GM12878 (cell line): Measurements from ENCODE around the gene OR10K2. TPM values are rescaled to one million over a fixed set of nuclear protein-coding genes. Genes with fewer than 3 reads are reported as not detected.

Experiments used
- ATAC-seq: fragments of 200-7000 bp; cut with Tn5 transposase; 3 replicates; pipeline ENCODE4 v1.9.1; 2020; ENCODE audit warnings: mild to moderate bottlenecking, moderate library complexity
- BruUV-seq: library from RNA; stranded (reverse); fragments of 400-500 nt; replicated peaks from 2 replicates; lab custom pipeline; 2021; lab: Mats Ljungman, UMichigan
- CTCF ChIA-PET: fragments of 300-600 bp; sonication (Branson Sonifier 250); formaldehyde crosslinking; extraction: SDS; loops from one replicate; lab custom pipeline; 2021; ENCODE audit warnings: inconsistent platforms; lab: Yijun Ruan, JAX
- POLR2A ChIA-PET: fragments of 350-600 bp; formaldehyde crosslinking; extraction: SDS; loops from one replicate; lab custom pipeline; 2021; ENCODE audit warnings: inconsistent platforms; lab: Charles Lee
- RAD21 ChIA-PET: fragments of 300-600 bp; sonication (Branson Sonifier 250); formaldehyde crosslinking; loops from one replicate; lab custom pipeline; 2023; ENCODE audit warnings: antibody characterized with exemption; ENCODE audit not compliant: unreplicated experiment; lab: Charles Lee
- SMC1A ChIA-PET: fragments of 300-600 bp; sonication (Branson Sonifier 250); formaldehyde crosslinking; loops from one replicate; lab custom pipeline; 2023; ENCODE audit not compliant: unreplicated experiment, uncharacterized antibody; lab: Charles Lee
- DNase-seq: peaks from one replicate; pipeline ENCODE4 v3.0.0-alpha.2; 2011; ENCODE audit warnings: low read depth, low spot score
- FAIRE-seq: peaks from 3 replicates; lab custom pipeline; 2011; peaks lifted over from hg19 to GRCh38; lab: Jason Lieb, UNC
- H2AFZ ChIP-seq: 2 replicates; pipeline ENCODE4 v1.6.0; 2011; ENCODE audit warnings: low read depth, low read length, control low read depth; ENCODE audit not compliant: control insufficient read depth
- H3K27ac ChIP-seq: 2 replicates; pipeline ENCODE4 v1.5.1; 2011; ENCODE audit warnings: control low read depth; ENCODE audit not compliant: control insufficient read depth, insufficient read depth
- H3K27me3 ChIP-seq, 2 experiments: replicated peaks in 1 of 2; 2 replicates each; pipeline versions ENCODE4 v1.6.0 to v1.6.1; 2011; ENCODE audit warnings: low read length in 1 of 2; ENCODE audit not compliant: control insufficient read depth in 2 of 2, insufficient read depth in 2 of 2
- H3K36me3 ChIP-seq, 2 experiments: 2 replicates each; pipeline ENCODE4 v1.5.1; 2011; ENCODE audit warnings: low read length in 1 of 2; ENCODE audit not compliant: control insufficient read depth in 2 of 2, insufficient read depth in 2 of 2
- H3K4me1 ChIP-seq: 2 replicates; pipeline ENCODE4 v1.6.1; 2011; ENCODE audit warnings: mild to moderate bottlenecking, low read length, moderate library complexity, mixed read lengths; ENCODE audit not compliant: control insufficient read depth, insufficient read depth
- H3K4me2 ChIP-seq: 2 replicates; pipeline ENCODE4 v1.6.0; 2011; ENCODE audit warnings: control low read depth; ENCODE audit not compliant: control insufficient read depth, insufficient read depth
- H3K4me3 ChIP-seq: fragments of 200-600 bp; sonication (generic); 2 replicates; pipeline ENCODE4 v1.5.1; 2016
- H3K79me2 ChIP-seq: 2 replicates; pipeline ENCODE4 v1.6.0; 2011; ENCODE audit warnings: low read length; ENCODE audit not compliant: control insufficient read depth, insufficient read depth
- H3K9ac ChIP-seq: 2 replicates; pipeline ENCODE4 v1.8.0; 2011; ENCODE audit warnings: low read length, control low read depth, mixed read lengths; ENCODE audit not compliant: control insufficient read depth, insufficient read depth
- H3K9me3 ChIP-seq: replicated peaks from 3 replicates; pipeline ENCODE4 v1.5.1; 2011; ENCODE audit warnings: mild to moderate bottlenecking, low read length; ENCODE audit not compliant: control insufficient read depth, insufficient read depth
- H4K20me1 ChIP-seq: 2 replicates; pipeline ENCODE4 v1.6.0; 2011; ENCODE audit not compliant: control insufficient read depth, insufficient read depth
- BRCA1 ChIP-seq: IDR thresholded peaks from 2 replicates; pipeline ENCODE4 v1.6.1; 2011; ENCODE audit warnings: low read depth, low read length, improper control_type of control experiment
- CREB1 ChIP-seq: IDR thresholded peaks from 2 replicates; pipeline ENCODE4 v1.6.1; 2012; ENCODE audit warnings: low read depth, mild to moderate bottlenecking, inconsistent platforms
- ELK1 ChIP-seq: IDR thresholded peaks from 2 replicates; pipeline ENCODE4 v1.6.1; 2012; ENCODE audit warnings: low read depth, low read length, improper control_type of control experiment
- GABPA ChIP-seq: IDR thresholded peaks from 2 replicates; pipeline ENCODE4 v1.6.1; 2014; ENCODE audit warnings: antibody characterized with exemption, low read depth, mild to moderate bottlenecking, inconsistent platforms
- HCFC1 ChIP-seq: fragments of 150-350 bp; IDR thresholded peaks from 2 replicates; pipeline ENCODE4 v1.6.1; 2014; ENCODE audit warnings: low read length
- IRF4 ChIP-seq: IDR thresholded peaks from 2 replicates; pipeline ENCODE4 v1.6.1; 2011; ENCODE audit warnings: low read depth, low read length
- JUND ChIP-seq: IDR thresholded peaks from 2 replicates; pipeline ENCODE4 v1.6.1; 2012; ENCODE audit warnings: low read depth, mild to moderate bottlenecking, low read length, improper control_type of control experiment, moderate library complexity
- MTA2 ChIP-seq: fragments of 450-650 bp; IDR thresholded peaks from 2 replicates; pipeline ENCODE4 v1.6.1; 2016; ENCODE audit warnings: low read depth, mild to moderate bottlenecking, moderate library complexity
- NFIC ChIP-seq: IDR thresholded peaks from 2 replicates; pipeline ENCODE4 v1.6.1; 2012; ENCODE audit warnings: low read depth, mild to moderate bottlenecking, inconsistent platforms, low read length, moderate library complexity
- NR2F1 ChIP-seq: fragments of 450-650 bp; conservative IDR thresholded peaks from 2 replicates; pipeline ENCODE4 v1.6.1; 2017; ENCODE audit warnings: mild to moderate bottlenecking
- TAF1 ChIP-seq: IDR thresholded peaks from 2 replicates; pipeline ENCODE4 v1.6.1; 2011; ENCODE audit warnings: mild to moderate bottlenecking, low read depth, low read length, borderline replicate concordance
- TARDBP ChIP-seq: IDR thresholded peaks from 2 replicates; pipeline ENCODE4 v1.6.1; 2016; ENCODE audit warnings: borderline replicate concordance
- TCF3 ChIP-seq: IDR thresholded peaks from 2 replicates; pipeline ENCODE4 v1.6.1; 2012; ENCODE audit warnings: low read depth, mild to moderate bottlenecking, low read length, borderline replicate concordance; ENCODE audit not compliant: insufficient read depth
- TCF7 ChIP-seq: IDR thresholded peaks from 2 replicates; pipeline ENCODE4 v1.6.1; 2014; ENCODE audit warnings: antibody characterized with exemption, borderline replicate concordance
- ZNF207 ChIP-seq: fragments of 450-650 bp; IDR thresholded peaks from 2 replicates; pipeline ENCODE4 v1.6.1; 2014; ENCODE audit warnings: antibody characterized with exemption, mild to moderate bottlenecking, borderline replicate concordance
- WGBS: methylation state at CpG from one replicate; pipeline ENCODE4 v1.1.6; 2016; ENCODE audit warnings: low lambda C conversion rate; ENCODE audit not compliant: insufficient replicate concordance, insufficient coverage; ENCODE audit errors: missing lambda C conversion rate; 5-methylcytosine and 5-hydroxymethylcytosine counted together
- in situ Hi-C: fragments of 300-500 bp; cut with MboI; formaldehyde crosslinking; loops from 9 replicates; pipeline ENCODE4 v1.14.3; 2018; ENCODE audit warnings: mixed read lengths
- intact Hi-C: fragments of 100-400 bp; cut with micrococcal nuclease; formaldehyde crosslinking; loops from one replicate; pipeline ENCODE4 v1.14.2; 2022; ENCODE audit not compliant: unreplicated experiment
- polyA plus RNA-seq, 11 experiments: library from polyadenylated mRNA; depleted of rRNA in 4 of 11; unstranded in 6 of 11; stranded (reverse) in 5 of 11; fragments of >200 nt; fragmentation: Nextera tagmentation in 4 of 11; fragmentation: Illumina TruSeq in 1 of 11; extraction: Ambion mirVana in 4 of 11; extraction: Trizol in 1 of 11; gene quantifications; 1 replicate in 1 of 11; 2 replicates in 10 of 11; pipeline versions ENCODE4 v1.2.1 to v1.2.3, GENCODE V29; 2011 to 2016; ENCODE audit warnings: inconsistent platforms in 2 of 11, missing spikeins in 2 of 11, low read depth in 1 of 11
- total RNA-seq, 4 experiments: library from RNA; depleted of rRNA in 3 of 4; stranded (reverse); fragments of >200 nt in 3 of 4; fragmentation: Illumina TruSeq in 1 of 4; extraction: Trizol in 1 of 4; gene quantifications; 2 replicates each; pipeline versions ENCODE4 v1.2.1 to v1.2.3, GENCODE V29; 2013 to 2021

The OR10K2 gene
- total and polyA plus RNA-seq, 10 of the 15 experiments (the other 5 are each of a cell fraction or from before 2014, with no cell fraction given), result not detected

GRCh38 chr1:158445376-158445775, 19.3 kb upstream of the OR10K2 start:
- SMC1A ChIA-PET, result no interaction called here
- no peak for FAIRE-seq

More at GRCh38 chr1:158445376-158445775, 19.3 kb upstream of the OR10K2 start:
- RAD21 ChIA-PET, result no interaction called here
- CTCF ChIA-PET, result no interaction called here
- no peaks in the 10 kb centered on the region for H4K20me1 ChIP-seq
- no peak overlapping the region for H2AFZ ChIP-seq
- in situ Hi-C loops (no loop called here), intact Hi-C loops (no loop called here)
- no TSS peak for BruUV-seq
- POLR2A ChIA-PET, result no interaction called here
- H3K4me3 ChIP-seq, result no peak overlapping the region
- DNase-seq, result no peak
- no peak overlapping the region for H3K9ac ChIP-seq
- H3K27ac ChIP-seq, result no peak overlapping the region
- no peaks in the 10 kb centered on the region for H3K4me1 ChIP-seq
- H3K4me2 ChIP-seq, result no peak overlapping the region
- no peak for ATAC-seq
- no peaks in the 10 kb centered on the region for H3K79me2 ChIP-seq
- H3K9me3 ChIP-seq, result no peaks in the 10 kb centered on the region
- no peaks in the 10 kb centered on the region for H3K36me3 ChIP-seq
- 39% methylated on average over 4 of the region's 4 CpGs for WGBS
- H3K27me3 ChIP-seq, result no peaks in the 10 kb centered on the region
- TF ChIP-seq ZNF207 (no peak), HCFC1 (no peak), BRCA1 (no peak), ELK1 (no peak), TARDBP (no peak), JUND (no peak), GABPA (no peak), IRF4 (no peak), TAF1 (no peak), TCF3 (no peak), TCF7 (no peak), CREB1 (no peak), NFIC (no peak), MTA2 (no peak), NR2F1 (no peak)
